Midbrain (tissue), 1 donor: ENCODE measurements around the gene DDX6.
"Not testable (repeated sequence)": the region's sequence is repeated elsewhere in the genome, so short reads cannot be mapped to it uniquely, and the experiment has no call there.

Source experiments
- DNase-seq: peaks from one replicate; lab custom pipeline; 2025; lab: John Stamatoyannopoulos, UW

Gene DDX6

GRCh38 chr11:118791111-118791960, at the start of gene DDX6:
Gene DDX6, minus strand, starts transcription at chr11:118791164. Its CDS starts 4,913 bp downstream, at chr11:118786251.
- peak; percentile 88 for DNase-seq

GRCh38 chr11:118838905-118839553, 48.1 kb upstream of the DDX6 start:
- DNase-seq, result no peak

- no peak for DNase-seq
Observed at GRCh38 chr11:118837868-118838267, 46.9 kb upstream of the DDX6 start.

- peak; percentile 2 for DNase-seq
Observed at GRCh38 chr11:118834427-118835028, 43.6 kb upstream of the DDX6 start.

GRCh38 chr11:118827118-118827517, 36.2 kb upstream of the DDX6 start:
- DNase-seq, result no peak

GRCh38 chr11:118822936-118823510, 32.1 kb upstream of the DDX6 start:
- not testable (repeated sequence) for DNase-seq

GRCh38 chr11:118820412-118821357, 29.7 kb upstream of the DDX6 start:
- peak; percentile 76 for DNase-seq

- DNase-seq, result not testable (repeated sequence)
Observed at GRCh38 chr11:118820025-118820379, 29.0 kb upstream of the DDX6 start.

- DNase-seq, result no peak
Observed at GRCh38 chr11:118819334-118820024, 28.5 kb upstream of the DDX6 start.

GRCh38 chr11:118818130-118818529, 27.2 kb upstream of the DDX6 start:
- no peak for DNase-seq

GRCh38 chr11:118813551-118813950, 22.6 kb upstream of the DDX6 start:
- DNase-seq, result no peak

- DNase-seq, result no peak
Observed at GRCh38 chr11:118812485-118812884, 21.5 kb upstream of the DDX6 start.

GRCh38 chr11:118807800-118808778, 17.1 kb upstream of the DDX6 start:
- no peak for DNase-seq

GRCh38 chr11:118806400-118806799, 15.4 kb upstream of the DDX6 start:
- DNase-seq, result no peak

GRCh38 chr11:118804094-118804493, 13.1 kb upstream of the DDX6 start:
- DNase-seq, result no peak

GRCh38 chr11:118799372-118799771, 8.4 kb upstream of the DDX6 start:
- DNase-seq, result no peak

GRCh38 chr11:118797510-118797909, 6.5 kb upstream of the DDX6 start:
- DNase-seq, result no peak

- DNase-seq, result peak; percentile 83
Observed at GRCh38 chr11:118792570-118793124, 1.7 kb upstream of the DDX6 start.

- peak; percentile 36 for DNase-seq
Observed at GRCh38 chr11:118791961-118792569, 1.1 kb upstream of the DDX6 start.
